Measurements from ENCODE around the gene ATP4B. TPM values are rescaled to one million over a fixed set of nuclear protein-coding genes. Genes with fewer than 3 reads are reported as not detected.
A peak's percentile ranks its signal among the peaks of the same experiment; 100 is the strongest.

The ATP4B gene
- total RNA-seq, 1 donor from 2014 or later: not detected

DNA sequence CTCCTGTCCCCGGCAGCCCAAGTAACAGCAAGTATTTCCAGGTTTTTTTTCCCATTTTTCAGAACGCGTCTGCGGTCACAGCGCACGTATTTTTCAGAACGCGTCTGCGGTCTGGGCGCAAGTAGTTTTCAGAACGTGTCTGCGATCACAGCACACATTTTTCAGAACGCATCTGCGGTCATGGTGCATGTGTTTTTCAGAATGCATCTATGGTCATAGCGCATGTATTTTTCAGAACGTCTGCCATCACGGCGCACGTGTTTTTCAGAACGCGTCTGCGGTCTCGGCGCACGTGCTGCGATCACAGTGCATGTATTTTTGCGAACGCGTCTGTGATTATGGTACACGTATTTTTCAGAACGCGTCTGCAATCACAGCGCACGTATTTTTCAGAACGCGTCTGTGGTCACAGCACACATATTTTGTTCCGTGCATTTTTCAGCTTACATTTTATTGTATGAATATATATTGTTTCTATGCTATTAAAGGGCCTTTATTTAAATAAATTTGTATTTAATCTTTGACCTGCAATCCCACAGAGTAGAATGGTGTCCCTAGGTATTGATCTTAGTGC is 19.7 kb downstream of the ATP4B start:
- intact Hi-C loops (cut with micrococcal nuclease): no loop called here
- H3K9me3 ChIP-seq (replicated peaks): no peaks in the 10 kb centered on the region
- H3K4me1 ChIP-seq: no peaks in the 10 kb centered on the region
- DNase-seq: peak; percentile 8
- no peak overlapping the region for H3K27ac ChIP-seq (replicated peaks)
- H3K27me3 ChIP-seq (ENCODE audit: low read depth): no peaks in the 10 kb centered on the region
- H3K4me3 ChIP-seq: no peak overlapping the region
- TF ChIP-seq, protein P1, sequence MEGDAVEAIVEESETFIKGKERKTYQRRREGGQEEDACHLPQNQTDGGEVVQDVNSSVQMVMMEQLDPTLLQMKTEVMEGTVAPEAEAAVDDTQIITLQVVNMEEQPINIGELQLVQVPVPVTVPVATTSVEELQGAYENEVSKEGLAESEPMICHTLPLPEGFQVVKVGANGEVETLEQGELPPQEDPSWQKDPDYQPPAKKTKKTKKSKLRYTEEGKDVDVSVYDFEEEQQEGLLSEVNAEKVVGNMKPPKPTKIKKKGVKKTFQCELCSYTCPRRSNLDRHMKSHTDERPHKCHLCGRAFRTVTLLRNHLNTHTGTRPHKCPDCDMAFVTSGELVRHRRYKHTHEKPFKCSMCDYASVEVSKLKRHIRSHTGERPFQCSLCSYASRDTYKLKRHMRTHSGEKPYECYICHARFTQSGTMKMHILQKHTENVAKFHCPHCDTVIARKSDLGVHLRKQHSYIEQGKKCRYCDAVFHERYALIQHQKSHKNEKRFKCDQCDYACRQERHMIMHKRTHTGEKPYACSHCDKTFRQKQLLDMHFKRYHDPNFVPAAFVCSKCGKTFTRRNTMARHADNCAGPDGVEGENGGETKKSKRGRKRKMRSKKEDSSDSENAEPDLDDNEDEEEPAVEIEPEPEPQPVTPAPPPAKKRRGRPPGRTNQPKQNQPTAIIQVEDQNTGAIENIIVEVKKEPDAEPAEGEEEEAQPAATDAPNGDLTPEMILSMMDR (IDR thresholded peaks at IDR 0.05; ENCODE audit: borderline replicate concordance): no peak
- H3K36me3 ChIP-seq: peaks cover 81% of the 10 kb centered on the region

GRCh38 chr13:113637262-113638160 is 20.5 kb downstream of the ATP4B start:
- TF ChIP-seq, protein P1 (IDR thresholded peaks at IDR 0.05; ENCODE audit: borderline replicate concordance): no peak
- H3K4me3 ChIP-seq: no peak overlapping the region
- H3K36me3 ChIP-seq: peaks cover 88% of the 10 kb centered on the region
- no peaks in the 10 kb centered on the region for H3K9me3 ChIP-seq (replicated peaks)
- H3K27ac ChIP-seq (replicated peaks): no peak overlapping the region
- intact Hi-C loops (cut with micrococcal nuclease): no loop called here
- DNase-seq: peak; percentile 10
- no peaks in the 10 kb centered on the region for H3K4me1 ChIP-seq
- H3K27me3 ChIP-seq (ENCODE audit: low read depth): no peaks in the 10 kb centered on the region

- TF ChIP-seq, protein P1 (IDR thresholded peaks at IDR 0.05; ENCODE audit: borderline replicate concordance): no peak
- H3K4me3 ChIP-seq: no peak overlapping the region
- peaks cover 95% of the 10 kb centered on the region for H3K36me3 ChIP-seq
- no peaks in the 10 kb centered on the region for H3K27me3 ChIP-seq (ENCODE audit: low read depth)
- no peaks in the 10 kb centered on the region for H3K4me1 ChIP-seq
- intact Hi-C loops (cut with micrococcal nuclease): no loop called here
- no peaks in the 10 kb centered on the region for H3K9me3 ChIP-seq (replicated peaks)
- DNase-seq: peak; percentile 1
- H3K27ac ChIP-seq (replicated peaks): no peak overlapping the region
Observed at GRCh38 chr13:113636266-113636963, 21.6 kb downstream of the ATP4B start.

GRCh38 chr13:113635709-113636108 is 22.3 kb downstream of the ATP4B start:
- intact Hi-C loops (cut with micrococcal nuclease): no loop called here
- TF ChIP-seq, protein P1 (IDR thresholded peaks at IDR 0.05; ENCODE audit: borderline replicate concordance): no peak
- Histone ChIP-seq H3K4me1 (no peaks in the 10 kb centered on the region), H3K27me3 (ENCODE audit: low read depth) (no peaks in the 10 kb centered on the region), H3K9me3 (replicated peaks) (no peaks in the 10 kb centered on the region), H3K36me3 (peaks cover 96% of the 10 kb centered on the region), H3K4me3 (no peak overlapping the region), H3K27ac (replicated peaks) (no peak overlapping the region)
- DNase-seq: peak; percentile 10

DNA sequence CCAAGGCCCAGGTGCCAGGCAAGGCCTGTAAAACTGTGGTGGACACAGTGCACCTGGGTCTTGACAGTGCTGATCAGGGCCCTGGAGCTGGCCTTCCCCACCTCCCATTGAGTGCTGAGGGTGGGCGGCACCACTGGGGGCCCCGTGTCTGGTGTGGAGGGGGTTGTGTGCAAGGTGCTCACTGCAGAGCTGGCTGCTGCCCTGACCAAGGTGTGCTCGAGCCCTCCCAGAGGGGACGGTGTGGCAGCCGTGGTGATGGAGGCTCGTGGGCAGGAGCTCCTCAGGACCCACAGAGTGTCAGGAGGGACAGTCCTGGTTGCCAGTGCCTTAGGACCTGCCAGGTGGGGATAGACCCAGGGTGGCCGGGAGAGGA is 23.0 kb downstream of the ATP4B start:
- DNase-seq: peak; percentile 8

More for the DNA sequence above, 23.0 kb downstream of the ATP4B start:
- no peak overlapping the region for H3K27ac ChIP-seq (replicated peaks)
- H3K27me3 ChIP-seq (ENCODE audit: low read depth): no peaks in the 10 kb centered on the region
- no peak overlapping the region for H3K4me3 ChIP-seq
- TF ChIP-seq, protein P1 (IDR thresholded peaks at IDR 0.05; ENCODE audit: borderline replicate concordance): no peak
- intact Hi-C loops (cut with micrococcal nuclease): no loop called here
- no peaks in the 10 kb centered on the region for H3K4me1 ChIP-seq
- peaks cover 89% of the 10 kb centered on the region for H3K36me3 ChIP-seq
- no peaks in the 10 kb centered on the region for H3K9me3 ChIP-seq (replicated peaks)

Measured in left ventricle myocardium inferior (tissue), 1 donor.